ENCODE data around the gene HERC2.
"Not testable (repeated sequence)": the region's sequence is repeated elsewhere in the genome, so short reads cannot be mapped to it uniquely, and the experiment has no call there.

- TF ChIP-seq, protein P1, sequence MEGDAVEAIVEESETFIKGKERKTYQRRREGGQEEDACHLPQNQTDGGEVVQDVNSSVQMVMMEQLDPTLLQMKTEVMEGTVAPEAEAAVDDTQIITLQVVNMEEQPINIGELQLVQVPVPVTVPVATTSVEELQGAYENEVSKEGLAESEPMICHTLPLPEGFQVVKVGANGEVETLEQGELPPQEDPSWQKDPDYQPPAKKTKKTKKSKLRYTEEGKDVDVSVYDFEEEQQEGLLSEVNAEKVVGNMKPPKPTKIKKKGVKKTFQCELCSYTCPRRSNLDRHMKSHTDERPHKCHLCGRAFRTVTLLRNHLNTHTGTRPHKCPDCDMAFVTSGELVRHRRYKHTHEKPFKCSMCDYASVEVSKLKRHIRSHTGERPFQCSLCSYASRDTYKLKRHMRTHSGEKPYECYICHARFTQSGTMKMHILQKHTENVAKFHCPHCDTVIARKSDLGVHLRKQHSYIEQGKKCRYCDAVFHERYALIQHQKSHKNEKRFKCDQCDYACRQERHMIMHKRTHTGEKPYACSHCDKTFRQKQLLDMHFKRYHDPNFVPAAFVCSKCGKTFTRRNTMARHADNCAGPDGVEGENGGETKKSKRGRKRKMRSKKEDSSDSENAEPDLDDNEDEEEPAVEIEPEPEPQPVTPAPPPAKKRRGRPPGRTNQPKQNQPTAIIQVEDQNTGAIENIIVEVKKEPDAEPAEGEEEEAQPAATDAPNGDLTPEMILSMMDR (IDR thresholded peaks at IDR 0.05; ENCODE audit: low read depth, low read length), result not testable (repeated sequence)
- TF ChIP-seq MAX (IDR thresholded peaks at IDR 0.05; ENCODE audit: low read depth, low read length); MYC (IDR thresholded peaks at IDR 0.05; ENCODE audit: low read depth, low read length); POLR2A (IDR thresholded peaks at IDR 0.05; ENCODE audit: extremely low read depth, insufficient read length): not testable (repeated sequence)
These were observed 176.6 kb downstream of the HERC2 start for GRCh38 chr15:28145419-28145818.
